ENCODE results near the gene KRT73. TPM values are rescaled to one million over a fixed set of nuclear protein-coding genes. Genes with fewer than 3 reads are reported as not detected.

KRT73 gene
- total RNA-seq, 1 experiment from 2014 or later = not detected

GRCh38 chr12:52656616-52657015 lies 38.3 kb upstream of the KRT73 start:
- Mint-ChIP-seq H3K9me3 (peaks cover 11% of the 10 kb centered on the region), H3K4me1 (no peaks in the 10 kb centered on the region), H3K27me3 (ENCODE audit: low read depth) (no peaks in the 10 kb centered on the region), H3K27ac (no peak overlapping the region), H3K4me3 (no peak overlapping the region), H3K36me3 (no peaks in the 10 kb centered on the region)
- ChIA-PET CTCF (interaction anchor here (0.9 to 1.8 kb wide), 5 partner anchors 36 to 223 kb away, joined by 3 to 6 read pairs (median 4); no protein-coding TSS in a partner anchor), POLR2A (no interaction called here)
- DNase-seq (ENCODE audit: low spot score) = no peak
- ATAC-seq = no peak
- TF ChIP-seq, protein P1, sequence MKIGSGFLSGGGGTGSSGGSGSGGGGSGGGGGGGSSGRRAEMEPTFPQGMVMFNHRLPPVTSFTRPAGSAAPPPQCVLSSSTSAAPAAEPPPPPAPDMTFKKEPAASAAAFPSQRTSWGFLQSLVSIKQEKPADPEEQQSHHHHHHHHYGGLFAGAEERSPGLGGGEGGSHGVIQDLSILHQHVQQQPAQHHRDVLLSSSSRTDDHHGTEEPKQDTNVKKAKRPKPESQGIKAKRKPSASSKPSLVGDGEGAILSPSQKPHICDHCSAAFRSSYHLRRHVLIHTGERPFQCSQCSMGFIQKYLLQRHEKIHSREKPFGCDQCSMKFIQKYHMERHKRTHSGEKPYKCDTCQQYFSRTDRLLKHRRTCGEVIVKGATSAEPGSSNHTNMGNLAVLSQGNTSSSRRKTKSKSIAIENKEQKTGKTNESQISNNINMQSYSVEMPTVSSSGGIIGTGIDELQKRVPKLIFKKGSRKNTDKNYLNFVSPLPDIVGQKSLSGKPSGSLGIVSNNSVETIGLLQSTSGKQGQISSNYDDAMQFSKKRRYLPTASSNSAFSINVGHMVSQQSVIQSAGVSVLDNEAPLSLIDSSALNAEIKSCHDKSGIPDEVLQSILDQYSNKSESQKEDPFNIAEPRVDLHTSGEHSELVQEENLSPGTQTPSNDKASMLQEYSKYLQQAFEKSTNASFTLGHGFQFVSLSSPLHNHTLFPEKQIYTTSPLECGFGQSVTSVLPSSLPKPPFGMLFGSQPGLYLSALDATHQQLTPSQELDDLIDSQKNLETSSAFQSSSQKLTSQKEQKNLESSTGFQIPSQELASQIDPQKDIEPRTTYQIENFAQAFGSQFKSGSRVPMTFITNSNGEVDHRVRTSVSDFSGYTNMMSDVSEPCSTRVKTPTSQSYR (CRISPR knock-in tag; IDR thresholded peaks at IDR 0.05) = no peak

DNA sequence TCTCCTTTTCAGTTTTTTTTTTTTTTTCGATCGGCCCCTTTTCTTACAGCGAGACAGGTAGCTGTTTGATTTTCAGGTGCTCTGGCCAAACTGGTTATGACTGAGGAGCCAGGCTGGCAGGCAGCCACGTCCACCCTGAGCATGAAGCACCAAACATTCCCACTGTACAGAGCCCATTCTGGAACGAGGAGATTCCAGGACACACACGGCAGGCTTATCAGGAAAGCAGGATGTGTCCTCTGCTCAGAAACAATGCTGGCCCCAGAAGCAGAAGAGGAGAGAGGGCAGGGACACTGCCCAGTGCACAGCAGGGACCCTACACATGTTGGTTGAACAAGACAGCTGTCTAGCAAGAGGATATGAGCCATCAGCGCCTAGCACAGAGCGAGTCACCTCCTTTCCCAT lies 37.4 kb upstream of the KRT73 start:
- Mint-ChIP-seq H3K4me1 (no peaks in the 10 kb centered on the region), H3K4me3 (no peak overlapping the region), H3K27ac (no peak overlapping the region), H3K27me3 (ENCODE audit: low read depth) (no peaks in the 10 kb centered on the region), H3K9me3 (peaks cover 11% of the 10 kb centered on the region), H3K36me3 (no peaks in the 10 kb centered on the region)
- CTCF ChIA-PET = interaction anchor here (0.7 to 1.8 kb wide), 5 partner anchors 20 to 294 kb away, joined by 3 to 6 read pairs (median 3); no protein-coding TSS in a partner anchor
- POLR2A ChIA-PET = no interaction called here
- ATAC-seq = no peak
- no peak for TF ChIP-seq FOXK1 (CRISPR knock-in tag; IDR thresholded peaks at IDR 0.05)
- no peak for TF ChIP-seq MXD4 (CRISPR knock-in tag; IDR thresholded peaks at IDR 0.05; ENCODE audit: borderline replicate concordance)
- TF ChIP-seq SMAD4 (CRISPR knock-in tag; IDR thresholded peaks at IDR 0.05) = no peak
- TF ChIP-seq E2F4 (CRISPR knock-in tag; IDR thresholded peaks at IDR 0.05; ENCODE audit: borderline replicate concordance, low read depth) = no peak
- TF ChIP-seq, protein P2, sequence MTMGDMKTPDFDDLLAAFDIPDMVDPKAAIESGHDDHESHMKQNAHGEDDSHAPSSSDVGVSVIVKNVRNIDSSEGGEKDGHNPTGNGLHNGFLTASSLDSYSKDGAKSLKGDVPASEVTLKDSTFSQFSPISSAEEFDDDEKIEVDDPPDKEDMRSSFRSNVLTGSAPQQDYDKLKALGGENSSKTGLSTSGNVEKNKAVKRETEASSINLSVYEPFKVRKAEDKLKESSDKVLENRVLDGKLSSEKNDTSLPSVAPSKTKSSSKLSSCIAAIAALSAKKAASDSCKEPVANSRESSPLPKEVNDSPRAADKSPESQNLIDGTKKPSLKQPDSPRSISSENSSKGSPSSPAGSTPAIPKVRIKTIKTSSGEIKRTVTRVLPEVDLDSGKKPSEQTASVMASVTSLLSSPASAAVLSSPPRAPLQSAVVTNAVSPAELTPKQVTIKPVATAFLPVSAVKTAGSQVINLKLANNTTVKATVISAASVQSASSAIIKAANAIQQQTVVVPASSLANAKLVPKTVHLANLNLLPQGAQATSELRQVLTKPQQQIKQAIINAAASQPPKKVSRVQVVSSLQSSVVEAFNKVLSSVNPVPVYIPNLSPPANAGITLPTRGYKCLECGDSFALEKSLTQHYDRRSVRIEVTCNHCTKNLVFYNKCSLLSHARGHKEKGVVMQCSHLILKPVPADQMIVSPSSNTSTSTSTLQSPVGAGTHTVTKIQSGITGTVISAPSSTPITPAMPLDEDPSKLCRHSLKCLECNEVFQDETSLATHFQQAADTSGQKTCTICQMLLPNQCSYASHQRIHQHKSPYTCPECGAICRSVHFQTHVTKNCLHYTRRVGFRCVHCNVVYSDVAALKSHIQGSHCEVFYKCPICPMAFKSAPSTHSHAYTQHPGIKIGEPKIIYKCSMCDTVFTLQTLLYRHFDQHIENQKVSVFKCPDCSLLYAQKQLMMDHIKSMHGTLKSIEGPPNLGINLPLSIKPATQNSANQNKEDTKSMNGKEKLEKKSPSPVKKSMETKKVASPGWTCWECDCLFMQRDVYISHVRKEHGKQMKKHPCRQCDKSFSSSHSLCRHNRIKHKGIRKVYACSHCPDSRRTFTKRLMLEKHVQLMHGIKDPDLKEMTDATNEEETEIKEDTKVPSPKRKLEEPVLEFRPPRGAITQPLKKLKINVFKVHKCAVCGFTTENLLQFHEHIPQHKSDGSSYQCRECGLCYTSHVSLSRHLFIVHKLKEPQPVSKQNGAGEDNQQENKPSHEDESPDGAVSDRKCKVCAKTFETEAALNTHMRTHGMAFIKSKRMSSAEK (CRISPR knock-in tag; IDR thresholded peaks at IDR 0.05; ENCODE audit: borderline replicate concordance) = no peak
- no peak for TF ChIP-seq ETV6 (CRISPR knock-in tag; IDR thresholded peaks at IDR 0.05)
- no peak for TF ChIP-seq SMAD3 (CRISPR knock-in tag; IDR thresholded peaks at IDR 0.05; ENCODE audit: borderline replicate concordance)
- TF ChIP-seq ATF1 (CRISPR knock-in tag; IDR thresholded peaks at IDR 0.05) = no peak
- no peak for TF ChIP-seq NR1H2 (CRISPR knock-in tag; IDR thresholded peaks at IDR 0.05)
- TF ChIP-seq FOXP4 (CRISPR knock-in tag; IDR thresholded peaks at IDR 0.05) = no peak
- TF ChIP-seq STAT6 (CRISPR knock-in tag; conservative IDR thresholded peaks at IDR 0.05; ENCODE audit: low read depth) = no peak
- TF ChIP-seq, protein P3, sequence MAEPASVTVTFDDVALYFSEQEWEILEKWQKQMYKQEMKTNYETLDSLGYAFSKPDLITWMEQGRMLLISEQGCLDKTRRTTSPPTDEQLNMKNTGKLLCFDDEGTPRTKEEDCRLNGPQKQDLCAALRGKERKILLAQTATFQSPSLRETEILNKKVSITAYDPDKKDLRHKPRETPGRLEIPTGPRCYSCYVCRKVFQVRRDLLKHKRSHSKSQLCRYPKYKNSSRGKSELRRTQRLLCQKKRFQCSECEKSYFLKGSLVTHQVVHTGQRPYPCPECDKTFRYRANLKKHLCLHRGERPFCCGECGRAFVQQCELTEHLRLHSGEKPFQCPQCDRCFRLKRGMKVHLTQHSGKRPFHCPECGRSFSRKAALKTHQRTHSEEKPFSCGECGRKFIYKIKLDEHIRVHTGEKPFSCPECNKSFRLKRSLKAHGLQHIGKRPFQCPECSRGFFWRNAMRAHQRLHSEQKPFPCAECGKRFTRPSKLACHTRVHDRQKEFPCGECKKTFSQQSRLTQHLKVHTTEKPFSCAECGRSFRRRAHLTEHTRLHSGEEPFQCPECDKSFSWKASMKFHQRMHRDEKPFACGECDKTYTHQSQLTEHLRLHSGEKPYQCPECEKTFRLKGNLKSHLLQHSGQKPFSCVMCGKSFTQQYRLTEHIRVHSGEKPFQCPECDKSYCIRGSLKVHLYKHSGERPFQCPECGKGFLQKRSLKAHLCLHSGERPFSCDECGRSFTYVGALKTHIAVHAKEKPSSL (CRISPR knock-in tag; conservative IDR thresholded peaks at IDR 0.05) = no peak
- no peak for DNase-seq (ENCODE audit: low spot score)
